ENCODE results near the gene ZNF189.

The ZNF189 gene

DNA sequence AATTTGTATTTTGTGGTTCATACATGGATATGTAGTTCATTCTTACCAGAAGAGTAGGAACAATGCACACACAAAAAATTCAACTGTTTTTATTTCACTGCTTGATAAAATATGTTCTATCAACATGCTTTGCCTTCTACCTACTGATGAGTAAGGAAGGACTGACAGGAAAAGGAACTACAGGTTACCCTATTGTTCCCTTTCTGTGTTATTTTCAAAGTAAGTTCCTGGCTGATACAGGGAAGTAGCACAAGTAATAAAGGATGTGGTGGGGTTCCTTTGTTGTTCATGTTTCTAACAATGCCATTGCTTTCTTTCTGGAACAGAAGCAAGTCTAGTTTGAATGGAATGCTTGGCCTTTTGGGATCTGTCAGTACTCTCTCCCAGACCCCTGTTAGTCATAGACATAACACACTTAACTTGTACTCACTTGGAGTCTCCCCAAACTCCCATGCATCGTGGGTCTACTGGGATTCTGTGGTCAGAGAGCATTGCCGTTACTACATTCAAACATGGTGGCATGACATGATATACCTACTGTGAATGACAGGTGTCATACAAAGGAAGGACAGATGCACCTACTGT is 57.1 kb downstream of the ZNF189 start:
- DNase-seq, result no peak

DNA sequence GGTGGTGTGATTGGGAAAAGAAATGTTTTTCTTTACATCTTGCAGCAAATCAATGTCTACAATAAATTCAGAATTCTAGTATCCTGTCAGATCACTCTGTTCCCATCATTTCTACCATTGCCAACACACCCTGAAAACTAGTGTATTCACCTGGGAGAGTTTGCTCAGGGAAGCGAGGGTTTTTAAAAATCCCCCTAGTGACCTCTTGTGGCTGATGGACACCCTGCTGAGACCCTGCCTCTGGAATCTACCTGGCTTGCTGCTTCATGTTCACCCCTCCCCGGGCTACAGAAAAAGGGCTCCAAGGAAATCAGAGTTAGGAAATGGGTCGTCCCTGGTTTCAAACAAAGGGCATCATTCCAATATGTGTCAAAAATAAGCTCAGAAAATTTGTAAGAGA is 58.4 kb downstream of the ZNF189 start:
- no peak for DNase-seq

DNA sequence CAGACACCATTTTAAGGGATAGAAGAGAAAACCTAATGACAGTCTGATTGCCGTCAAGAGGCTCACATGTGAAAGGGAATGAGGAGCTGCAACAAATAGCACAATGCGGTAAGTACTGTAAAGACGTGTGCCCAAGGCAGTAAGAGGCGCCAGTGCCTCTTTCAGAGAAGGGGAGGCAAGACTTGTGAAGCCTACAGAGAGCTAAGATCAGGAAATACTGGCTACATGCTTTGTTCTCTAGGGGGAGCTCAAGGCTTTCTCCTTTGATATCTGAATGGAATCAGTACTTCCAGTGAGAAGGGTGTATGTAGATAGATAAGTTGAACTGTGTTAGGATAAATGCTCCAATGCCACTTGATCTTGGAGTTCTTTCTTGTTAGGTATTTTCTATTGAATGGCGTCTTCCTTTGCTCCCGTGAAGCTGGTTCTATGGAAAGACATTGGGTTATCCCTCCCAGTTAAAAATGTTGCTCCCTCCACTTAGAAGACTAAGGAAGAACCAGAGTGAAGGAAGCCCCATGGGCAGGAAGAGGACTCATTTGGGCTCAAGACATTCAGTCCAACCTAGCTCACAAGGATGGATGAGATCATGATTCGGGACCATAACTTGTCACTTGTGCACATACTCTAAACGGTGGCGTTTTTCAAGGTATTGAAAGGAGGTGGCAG is 60.4 kb downstream of the ZNF189 start:
- DNase-seq, result no peak

All from effector CD8-positive, alpha-beta T cell (primary cell).